NOMO-1 treated with DMSO at 0.1 percent for 48 hours (cell line): ENCODE measurements around the gene RFPL1.

Source experiments
- DNase-seq: peaks from one replicate; lab custom pipeline; 2025; ENCODE audit not compliant: unreplicated experiment; lab: John Stamatoyannopoulos, UW

RFPL1 gene

GRCh38 chr22:29478326-29479276 lies 40.2 kb downstream of the RFPL1 start:
- DNase-seq, result no peak

- no peak for DNase-seq
Observed at GRCh38 chr22:29479417-29480261, 41.3 kb downstream of the RFPL1 start, which contains the start of gene NEFH. NEFH (plus strand) TSS chr22:29480218; CDS start chr22:29480263, 45 bp downstream.

- DNase-seq, result no peak
Observed at GRCh38 chr22:29480262-29480511, 41.8 kb downstream of the RFPL1 start.

- peak; percentile 56 for DNase-seq
Observed at GRCh38 chr22:29480512-29481264, 42.3 kb downstream of the RFPL1 start.

- DNase-seq, result no peak
Observed at GRCh38 chr22:29481265-29482000, 43.0 kb downstream of the RFPL1 start.

GRCh38 chr22:29482253-29482652 lies 43.9 kb downstream of the RFPL1 start:
- no peak for DNase-seq

GRCh38 chr22:29482726-29483125 lies 44.3 kb downstream of the RFPL1 start:
- no peak for DNase-seq

- DNase-seq, result no peak
Observed at GRCh38 chr22:29483254-29483653, 44.9 kb downstream of the RFPL1 start.

- no peak for DNase-seq
Observed at GRCh38 chr22:29484642-29485041, 46.3 kb downstream of the RFPL1 start.

- DNase-seq, result no peak
Observed at GRCh38 chr22:29485448-29485847, 47.1 kb downstream of the RFPL1 start.

- DNase-seq, result no peak
Observed at GRCh38 chr22:29487426-29487986, 49.1 kb downstream of the RFPL1 start.

- DNase-seq, result peak; percentile 38
Observed at GRCh38 chr22:29489127-29489780, 50.9 kb downstream of the RFPL1 start.

- no peak for DNase-seq
Observed at GRCh38 chr22:29491012-29491411, 52.6 kb downstream of the RFPL1 start.
